GM19351 (cell line): ENCODE data around the gene FRMPD1.

Experiments
- ATAC-seq: cut with Tn5 transposase; IDR thresholded peaks from one replicate; pipeline ENCODE4 v1.9.1; 2021; ENCODE audit warnings: mild to moderate bottlenecking, moderate library complexity; ENCODE audit not compliant: unreplicated experiment

Gene FRMPD1

DNA sequence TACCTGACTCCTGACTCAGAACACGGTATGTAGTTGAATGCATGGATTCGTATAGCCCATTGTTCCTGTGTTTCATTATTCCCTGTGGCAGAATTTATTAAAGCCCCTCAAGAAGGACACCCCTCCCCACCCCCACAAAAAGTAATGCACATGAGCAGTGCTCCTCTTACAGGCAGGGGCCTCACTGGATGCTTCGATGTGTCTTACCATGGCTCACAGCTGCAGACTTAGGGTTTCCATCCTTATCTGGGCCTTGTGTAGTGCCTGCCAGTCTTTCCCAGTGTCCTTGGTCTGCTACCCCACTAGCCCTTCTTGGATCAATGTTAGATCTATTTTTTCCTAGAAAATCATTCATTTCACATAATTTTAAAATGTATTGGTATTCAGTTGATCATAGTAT lies 119.2 kb downstream of the FRMPD1 start:
- ATAC-seq, result no peak

- ATAC-seq, result no peak
Measured at GRCh38 chr9:37775216-37775919, 124.6 kb downstream of the FRMPD1 start.

DNA sequence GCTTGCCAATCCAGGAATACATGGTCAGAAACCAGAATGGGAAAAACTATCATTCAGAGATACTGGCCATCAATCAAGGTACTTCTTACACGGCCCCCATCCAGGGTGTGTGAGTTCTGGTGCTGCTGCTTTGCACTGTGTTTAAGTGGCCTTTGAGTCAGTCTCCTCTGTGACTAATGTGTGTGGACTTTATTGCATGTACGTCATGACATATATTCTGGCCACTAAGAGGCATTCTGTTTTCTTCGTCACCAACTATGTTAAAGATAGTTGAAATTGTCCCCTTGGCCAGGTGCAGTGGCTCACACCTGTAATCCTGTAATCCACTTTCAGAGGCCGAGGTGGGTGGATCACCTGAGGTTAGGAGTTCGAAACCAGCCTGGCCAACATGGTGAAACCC lies 125.6 kb downstream of the FRMPD1 start:
- ATAC-seq, result no peak

DNA sequence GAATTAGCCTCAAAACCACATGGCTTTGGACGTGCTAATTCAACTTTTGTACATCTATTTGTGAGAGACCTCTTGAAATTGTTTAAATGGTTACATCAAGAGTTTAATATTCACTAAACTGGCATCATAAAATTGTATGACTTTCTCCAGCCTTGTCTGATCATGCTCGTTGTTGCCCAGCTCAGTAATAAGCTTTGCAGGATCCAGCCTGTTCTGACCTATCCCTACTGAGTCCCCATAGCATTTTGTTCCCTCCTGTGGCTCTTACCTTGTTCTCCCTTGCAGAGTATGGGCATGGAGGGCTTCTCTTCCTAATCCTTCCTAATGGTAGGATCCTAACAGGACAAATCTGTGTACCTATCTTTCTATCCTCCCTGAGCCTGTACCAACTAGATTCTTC lies 127.8 kb downstream of the FRMPD1 start:
- no peak for ATAC-seq

GRCh38 chr9:37784291-37784615 lies 133.5 kb downstream of the FRMPD1 start:
- ATAC-seq, result no peak

- ATAC-seq, result peak; percentile 94
Measured at GRCh38 chr9:37784616-37785483, 134.1 kb downstream of the FRMPD1 start, which contains the start of gene EXOSC3. Gene EXOSC3 (minus strand): TSS chr9:37785064. CDS start chr9:37785044, 20 bp downstream.

GRCh38 chr9:37787059-37787458 lies 136.3 kb downstream of the FRMPD1 start:
- ATAC-seq, result no peak

DNA sequence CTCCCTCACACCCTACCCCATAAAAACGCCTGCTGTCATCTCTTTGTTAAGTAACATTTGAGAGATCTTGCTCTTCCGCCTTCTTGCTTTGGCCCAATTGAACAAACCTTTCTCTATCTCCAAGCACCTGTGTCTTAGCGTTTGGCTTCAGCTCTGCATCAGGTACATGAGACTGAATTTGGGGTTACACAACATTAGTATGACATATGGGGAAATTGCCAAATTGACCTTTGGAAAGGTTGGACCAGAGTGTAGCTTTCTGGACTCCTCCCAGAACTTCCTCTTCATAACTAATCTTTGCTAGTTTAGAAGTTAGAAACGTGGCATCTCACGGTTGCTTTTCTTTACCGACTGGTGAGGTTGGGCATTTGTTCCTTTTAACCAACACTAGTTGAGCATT lies 137.6 kb downstream of the FRMPD1 start:
- ATAC-seq, result no peak

GRCh38 chr9:37790096-37790495 lies 139.3 kb downstream of the FRMPD1 start:
- ATAC-seq, result no peak

- no peak for ATAC-seq
Measured at GRCh38 chr9:37792122-37792521, 141.4 kb downstream of the FRMPD1 start.

GRCh38 chr9:37796232-37796631 lies 145.5 kb downstream of the FRMPD1 start:
- ATAC-seq, result no peak
